Endothelial cell of umbilical vein (primary cell): ENCODE data around the gene TBC1D5. TPM values are rescaled to one million over a fixed set of nuclear protein-coding genes. Genes with fewer than 3 reads are reported as not detected.

Experiments used
- BruUV-seq: library from RNA; stranded (reverse); fragments of 400-500 nt; replicated peaks from 2 replicates; lab custom pipeline; 2021; lab: Mats Ljungman, UMichigan
- CTCF ChIA-PET: fragments of 300-600, 350-600 bp; sonication (Branson Sonifier 250); formaldehyde crosslinking; loops from one replicate; lab custom pipeline; 2021; ENCODE audit warnings: antibody characterized with exemption, inconsistent platforms; lab: Charles Lee
- POLR2A ChIA-PET: fragments of 300-600, 350-600 bp; sonication (Branson Sonifier 250); formaldehyde crosslinking; loops from one replicate; lab custom pipeline; 2021; ENCODE audit warnings: antibody characterized with exemption, inconsistent platforms; lab: Charles Lee
- DNase-seq: peaks from one replicate; pipeline ENCODE4 v3.0.0-alpha.2; 2011; ENCODE audit warnings: low read depth, low spot score
- FAIRE-seq: peaks from 2 replicates; lab custom pipeline; 2011; peaks lifted over from hg19 to GRCh38; lab: Jason Lieb, UNC
- H2AFZ ChIP-seq: 2 replicates; pipeline ENCODE4 v1.6.0; 2012; ENCODE audit warnings: low read depth, low read length, control low read depth, inconsistent platforms
- H3K27ac ChIP-seq: 2 replicates; pipeline ENCODE4 v1.5.1; 2011; ENCODE audit warnings: low read depth, mild to moderate bottlenecking, control low read depth, low read length, moderate library complexity; ENCODE audit not compliant: insufficient read depth
- H3K27me3 ChIP-seq, 2 experiments: 2 replicates each; pipeline versions ENCODE4 v1.6.0 to v1.6.1; 2011; ENCODE audit warnings: low read length in 2 of 2, mixed read lengths in 1 of 2; ENCODE audit not compliant: control insufficient read depth in 2 of 2, insufficient read depth in 2 of 2
- H3K36me3 ChIP-seq, 2 experiments: 2 replicates in 1 of 2; 3 replicates in 1 of 2; pipeline ENCODE4 v1.5.1; 2011; ENCODE audit warnings: low read length in 2 of 2, mild to moderate bottlenecking in 1 of 2, moderate library complexity in 1 of 2; ENCODE audit not compliant: control insufficient read depth in 2 of 2, insufficient read depth in 2 of 2; ENCODE audit errors: extremely low read depth in 1 of 2
- H3K4me1 ChIP-seq: 3 replicates; pipeline ENCODE4 v1.5.1; 2011; ENCODE audit warnings: mild to moderate bottlenecking, low read length; ENCODE audit not compliant: control insufficient read depth, insufficient read depth; ENCODE audit errors: extremely low read depth
- H3K4me2 ChIP-seq: 2 replicates; pipeline ENCODE4 v1.6.1; 2011; ENCODE audit warnings: low read length, control low read depth, mixed read lengths; ENCODE audit not compliant: insufficient read depth
- H3K4me3 ChIP-seq, 3 experiments: fragments of 200-600 bp in 1 of 3; sonication (generic), shearing (Covaris generic) in 1 of 3; replicated peaks in 1 of 3; 2 replicates each; pipeline ENCODE4 v1.5.1; 2011 to 2016; ENCODE audit warnings: control low read depth in 3 of 3, low read length in 3 of 3, mild to moderate bottlenecking in 2 of 3, inconsistent platforms in 1 of 3, low read depth in 1 of 3, moderate library complexity in 1 of 3; ENCODE audit not compliant: insufficient read depth in 1 of 3
- H3K79me2 ChIP-seq: 2 replicates; pipeline ENCODE4 v1.6.0; 2012; ENCODE audit warnings: low read length, inconsistent platforms; ENCODE audit not compliant: control insufficient read depth, insufficient read depth
- H3K9ac ChIP-seq: replicated peaks from 2 replicates; pipeline ENCODE3; 2011; ENCODE audit warnings: low read length, control low read depth; ENCODE audit not compliant: insufficient read depth; ENCODE audit errors: extremely low read depth
- H3K9me1 ChIP-seq: replicated peaks from 3 replicates; pipeline ENCODE4 v1.6.0; 2011; ENCODE audit warnings: mild to moderate bottlenecking, low read length; ENCODE audit not compliant: control insufficient read depth, insufficient read depth; ENCODE audit errors: extremely low read depth
- H3K9me3 ChIP-seq: replicated peaks from 2 replicates; pipeline ENCODE4 v1.5.1; 2012; ENCODE audit warnings: low read length, inconsistent platforms; ENCODE audit not compliant: control insufficient read depth, insufficient read depth
- H4K20me1 ChIP-seq: replicated peaks from 2 replicates; pipeline ENCODE3; 2011; ENCODE audit warnings: mild to moderate bottlenecking, low read length; ENCODE audit not compliant: control insufficient read depth, insufficient read depth; ENCODE audit errors: extremely low read depth
- EZH2 ChIP-seq: IDR thresholded peaks from 2 replicates; pipeline ENCODE4 v1.6.1; 2012; ENCODE audit warnings: borderline replicate concordance, low read depth, mild to moderate bottlenecking, moderate library complexity, low read length, inconsistent platforms; ENCODE audit not compliant: severe bottlenecking
- FOS ChIP-seq: IDR thresholded peaks from 2 replicates; pipeline ENCODE4 v1.6.1; 2011; ENCODE audit warnings: mild to moderate bottlenecking, low read length, moderate library complexity, borderline replicate concordance; ENCODE audit not compliant: insufficient read depth
- GATA2 ChIP-seq: IDR thresholded peaks from 2 replicates; pipeline ENCODE4 v1.7.0; 2011; ENCODE audit warnings: low read depth, mild to moderate bottlenecking, moderate library complexity, mixed read lengths, low read length; ENCODE audit not compliant: insufficient read length, insufficient read depth
- JUN ChIP-seq: IDR thresholded peaks from 2 replicates; pipeline ENCODE4 v1.6.1; 2011; ENCODE audit warnings: borderline replicate concordance, low read depth; ENCODE audit not compliant: insufficient read length, insufficient read depth
- MYC ChIP-seq: IDR thresholded peaks from one replicate; pipeline ENCODE4 v1.6.1; 2011; ENCODE audit warnings: mild to moderate bottlenecking, low read depth, low read length
- POLR2A ChIP-seq: IDR thresholded peaks from 2 replicates; pipeline ENCODE4 v1.6.1; 2012; ENCODE audit warnings: low read depth, mild to moderate bottlenecking, control low read depth, low read length
- POLR2AphosphoS5 ChIP-seq: IDR thresholded peaks from 2 replicates; pipeline ENCODE4 v1.6.1; 2012; ENCODE audit warnings: low read depth, mild to moderate bottlenecking, control low read depth, low read length, moderate library complexity; ENCODE audit not compliant: insufficient read depth
- dilution Hi-C: fragments of 300-500 bp; cut with MboI; formaldehyde crosslinking; loops from one replicate; pipeline ENCODE4 v1.15.0; 2019; ENCODE audit warnings: low sequenced_read_pairs; ENCODE audit not compliant: extremely low pct_ligation_motif_present
- intact Hi-C: fragments of 100-400 bp; cut with micrococcal nuclease; formaldehyde crosslinking; loops from one replicate; pipeline ENCODE4 v1.10.0; 2022
- polyA plus RNA-seq, 4 experiments: library from polyadenylated mRNA; depleted of rRNA in 3 of 4; stranded (reverse) in 3 of 4; unstranded in 1 of 4; fragments of >200 nt; gene quantifications; 2 replicates each; pipeline versions ENCODE4 v1.2.1 to v1.2.3, GENCODE V29; 2011 to 2012; ENCODE audit warnings: missing spikeins in 1 of 4
- total RNA-seq: library from RNA; stranded (reverse); gene quantifications from 2 replicates; pipeline ENCODE4 v1.2.3, GENCODE V29; 2021
- TF ChIP-seq, protein P1 (sequence below), 2 donors: IDR thresholded peaks; 1 replicate in 1 of 2; 2 replicates in 1 of 2; pipeline ENCODE4 v1.5.1; 2011; ENCODE audit warnings: low read length in 2 of 2, mild to moderate bottlenecking in 2 of 2, moderate library complexity in 2 of 2, control low read depth in 1 of 2, inconsistent platforms in 1 of 2, low read depth in 1 of 2; ENCODE audit not compliant: insufficient read depth in 1 of 2; ENCODE audit errors: extremely low read depth in 1 of 2
- TF ChIP-seq, protein P2 (sequence below): IDR thresholded peaks from 2 replicates; pipeline ENCODE4 v1.6.1; 2011; ENCODE audit not compliant: insufficient read depth, insufficient read length

The TBC1D5 gene
- total and polyA plus RNA-seq, 2 donors (not counting 3 experiments of a cell fraction or from before 2014, with no cell fraction given): 17.5 to 44.7 TPM

DNA sequence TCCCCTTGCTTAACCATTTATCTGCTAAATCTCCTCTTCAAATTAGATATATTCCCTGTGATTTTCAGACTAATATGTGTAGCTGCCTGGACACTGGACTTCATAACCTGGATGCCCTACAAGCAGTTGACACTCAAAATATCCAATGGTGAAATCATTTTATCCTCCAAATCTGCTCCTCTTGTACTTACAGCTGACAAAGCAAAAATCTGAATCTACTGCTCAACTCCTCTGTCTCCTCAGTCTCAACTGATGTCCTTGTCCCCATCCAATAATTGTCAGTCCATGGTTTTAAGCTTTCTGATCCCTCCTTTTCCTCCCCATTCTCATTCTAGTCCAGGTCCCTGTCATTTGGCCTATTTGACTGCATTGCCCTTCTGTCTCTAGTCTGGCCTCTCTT, 411.8 kb downstream of the TBC1D5 start:
- no peaks in the 10 kb centered on the region for H3K36me3 ChIP-seq
- dilution Hi-C loops: no loop called here
- no peaks in the 10 kb centered on the region for H3K79me2 ChIP-seq
- no peaks in the 10 kb centered on the region for H4K20me1 ChIP-seq
- H3K9me3 ChIP-seq: no peaks in the 10 kb centered on the region
- no peak overlapping the region for H3K27ac ChIP-seq
- H3K4me1 ChIP-seq: no peaks in the 10 kb centered on the region
- TF ChIP-seq POLR2AphosphoS5 (no peak), MYC (no peak), JUN (no peak)
- TF ChIP-seq, protein P1, sequence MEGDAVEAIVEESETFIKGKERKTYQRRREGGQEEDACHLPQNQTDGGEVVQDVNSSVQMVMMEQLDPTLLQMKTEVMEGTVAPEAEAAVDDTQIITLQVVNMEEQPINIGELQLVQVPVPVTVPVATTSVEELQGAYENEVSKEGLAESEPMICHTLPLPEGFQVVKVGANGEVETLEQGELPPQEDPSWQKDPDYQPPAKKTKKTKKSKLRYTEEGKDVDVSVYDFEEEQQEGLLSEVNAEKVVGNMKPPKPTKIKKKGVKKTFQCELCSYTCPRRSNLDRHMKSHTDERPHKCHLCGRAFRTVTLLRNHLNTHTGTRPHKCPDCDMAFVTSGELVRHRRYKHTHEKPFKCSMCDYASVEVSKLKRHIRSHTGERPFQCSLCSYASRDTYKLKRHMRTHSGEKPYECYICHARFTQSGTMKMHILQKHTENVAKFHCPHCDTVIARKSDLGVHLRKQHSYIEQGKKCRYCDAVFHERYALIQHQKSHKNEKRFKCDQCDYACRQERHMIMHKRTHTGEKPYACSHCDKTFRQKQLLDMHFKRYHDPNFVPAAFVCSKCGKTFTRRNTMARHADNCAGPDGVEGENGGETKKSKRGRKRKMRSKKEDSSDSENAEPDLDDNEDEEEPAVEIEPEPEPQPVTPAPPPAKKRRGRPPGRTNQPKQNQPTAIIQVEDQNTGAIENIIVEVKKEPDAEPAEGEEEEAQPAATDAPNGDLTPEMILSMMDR (IDR thresholded peaks at IDR 0.05; ENCODE audit: extremely low read depth in 1 of 2, insufficient read depth in 1 of 2, low read depth in 1 of 2, low read length in 2 of 2): no peak
- H2AFZ ChIP-seq: no peak overlapping the region
- BruUV-seq: no TSS peak
- H3K4me2 ChIP-seq: no peak overlapping the region
- no peak overlapping the region for H3K9ac ChIP-seq
- no peaks in the 10 kb centered on the region for H3K9me1 ChIP-seq
- intact Hi-C loops: no loop called here
- ChIA-PET CTCF (no interaction called here), POLR2A (no interaction called here)
- no peak for FAIRE-seq
- H3K27me3 ChIP-seq: no peaks in the 10 kb centered on the region
- DNase-seq: no peak
- H3K4me3 ChIP-seq: no peak overlapping the region

DNA sequence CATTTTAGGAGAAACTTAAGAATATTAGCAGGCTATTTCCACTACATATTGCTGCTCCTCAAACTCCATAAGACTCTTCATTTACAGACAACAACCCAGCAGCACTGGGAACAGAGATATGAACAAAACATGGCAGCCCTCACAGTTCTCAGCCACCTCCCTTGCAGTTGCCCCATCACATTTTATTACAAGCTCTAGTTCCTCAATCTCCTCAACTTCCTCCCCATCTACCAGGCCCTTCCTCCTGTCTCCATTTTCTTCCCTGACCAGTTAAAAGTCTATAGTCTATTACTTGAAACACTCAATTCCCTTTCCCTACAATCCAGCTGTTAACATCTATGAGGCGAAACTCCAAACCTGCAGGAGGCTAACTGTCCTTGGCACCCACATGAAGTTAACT, 412.5 kb downstream of the TBC1D5 start:
- FAIRE-seq (no peak), DNase-seq (no peak)
- H3K4me3 ChIP-seq: no peak overlapping the region
- no peak for TF ChIP-seq FOS
- TF ChIP-seq, protein P1 (IDR thresholded peaks at IDR 0.05; ENCODE audit: extremely low read depth in 1 of 2, insufficient read depth in 1 of 2, low read depth in 1 of 2, low read length in 2 of 2): no peak
- TF ChIP-seq POLR2AphosphoS5: no peak
- TF ChIP-seq POLR2A: no peak
- no peak for TF ChIP-seq EZH2
- no peak for TF ChIP-seq JUN
- no peak for TF ChIP-seq MYC
- TF ChIP-seq, protein P2, sequence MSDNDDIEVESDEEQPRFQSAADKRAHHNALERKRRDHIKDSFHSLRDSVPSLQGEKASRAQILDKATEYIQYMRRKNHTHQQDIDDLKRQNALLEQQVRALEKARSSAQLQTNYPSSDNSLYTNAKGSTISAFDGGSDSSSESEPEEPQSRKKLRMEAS: no peak
- TF ChIP-seq GATA2: no peak
- no TSS peak for BruUV-seq
- no peaks in the 10 kb centered on the region for H3K36me3 ChIP-seq
- no peaks in the 10 kb centered on the region for H4K20me1 ChIP-seq
- H3K9me3 ChIP-seq: no peaks in the 10 kb centered on the region
- H3K79me2 ChIP-seq: no peaks in the 10 kb centered on the region
- CTCF ChIA-PET: no interaction called here
- H3K4me2 ChIP-seq: no peak overlapping the region
- H3K4me1 ChIP-seq: no peaks in the 10 kb centered on the region
- intact Hi-C loops: no loop called here
- H3K27me3 ChIP-seq: no peaks in the 10 kb centered on the region
- H3K9ac ChIP-seq: no peak overlapping the region
- no peak overlapping the region for H2AFZ ChIP-seq
- no peak overlapping the region for H3K27ac ChIP-seq
- POLR2A ChIA-PET: no interaction called here
- no peaks in the 10 kb centered on the region for H3K9me1 ChIP-seq
- dilution Hi-C loops: no loop called here
